ENCODE measurements around the gene MYO1F. TPM values are rescaled to one million over a fixed set of nuclear protein-coding genes. Genes with fewer than 3 reads are reported as not detected.

MYO1F gene
- total RNA-seq, 1 experiment from 2014 or later = 0.17 TPM

Other genes with a start within 250 kb of the MYO1F start
- 0.04 and 0.12 TPM in 2 replicates for gene KANK3, start 234.2 kb downstream of the MYO1F start, total RNA-seq (2014; rRNA removed; shearing (Covaris generic))
- gene ANGPTL4, start 213.3 kb downstream of the MYO1F start, total RNA-seq (2014; rRNA removed; shearing (Covaris generic)) = 0.19 TPM in 1 of 2 replicates, not detected in the other
- 9.9 and 11.8 TPM in 2 replicates for gene RAB11B, start 187.1 kb downstream of the MYO1F start, total RNA-seq (2014; rRNA removed; shearing (Covaris generic))
- gene MARCHF2, start 164.1 kb downstream of the MYO1F start, total RNA-seq (2014; rRNA removed; shearing (Covaris generic)) = 28.0 and 30.6 TPM in 2 replicates
- gene HNRNPM, start 132.5 kb downstream of the MYO1F start, total RNA-seq (2014; rRNA removed; shearing (Covaris generic)) = 60.8 and 75.1 TPM in 2 replicates
- not detected in 2 replicates for gene PRAM1, start 74.8 kb downstream of the MYO1F start, total RNA-seq (2014; rRNA removed; shearing (Covaris generic))
- 7.0 and 9.3 TPM in 2 replicates for gene ZNF414, start 63.3 kb downstream of the MYO1F start, total RNA-seq (2014; rRNA removed; shearing (Covaris generic))
- gene ADAMTS10, start 33.3 kb upstream of the MYO1F start, total RNA-seq (2014; rRNA removed; shearing (Covaris generic)) = 0.62 and 0.83 TPM in 2 replicates
- gene NFILZ, start 53.2 kb upstream of the MYO1F start, total RNA-seq (2014; rRNA removed; shearing (Covaris generic)) = not detected in 2 replicates
- not detected in 2 replicates for gene ACTL9, start 121.4 kb upstream of the MYO1F start, total RNA-seq (2014; rRNA removed; shearing (Covaris generic))
- not detected in 2 replicates for gene OR2Z1, start 144.2 kb upstream of the MYO1F start, total RNA-seq (2014; rRNA removed; shearing (Covaris generic))

Measured in H4 (cell line).